ENCODE results near the gene RPS13.
"Not testable (repeated sequence)": the region's sequence is repeated elsewhere in the genome, so short reads cannot be mapped to it uniquely, and the experiment has no call there.

The RPS13 gene

DNA sequence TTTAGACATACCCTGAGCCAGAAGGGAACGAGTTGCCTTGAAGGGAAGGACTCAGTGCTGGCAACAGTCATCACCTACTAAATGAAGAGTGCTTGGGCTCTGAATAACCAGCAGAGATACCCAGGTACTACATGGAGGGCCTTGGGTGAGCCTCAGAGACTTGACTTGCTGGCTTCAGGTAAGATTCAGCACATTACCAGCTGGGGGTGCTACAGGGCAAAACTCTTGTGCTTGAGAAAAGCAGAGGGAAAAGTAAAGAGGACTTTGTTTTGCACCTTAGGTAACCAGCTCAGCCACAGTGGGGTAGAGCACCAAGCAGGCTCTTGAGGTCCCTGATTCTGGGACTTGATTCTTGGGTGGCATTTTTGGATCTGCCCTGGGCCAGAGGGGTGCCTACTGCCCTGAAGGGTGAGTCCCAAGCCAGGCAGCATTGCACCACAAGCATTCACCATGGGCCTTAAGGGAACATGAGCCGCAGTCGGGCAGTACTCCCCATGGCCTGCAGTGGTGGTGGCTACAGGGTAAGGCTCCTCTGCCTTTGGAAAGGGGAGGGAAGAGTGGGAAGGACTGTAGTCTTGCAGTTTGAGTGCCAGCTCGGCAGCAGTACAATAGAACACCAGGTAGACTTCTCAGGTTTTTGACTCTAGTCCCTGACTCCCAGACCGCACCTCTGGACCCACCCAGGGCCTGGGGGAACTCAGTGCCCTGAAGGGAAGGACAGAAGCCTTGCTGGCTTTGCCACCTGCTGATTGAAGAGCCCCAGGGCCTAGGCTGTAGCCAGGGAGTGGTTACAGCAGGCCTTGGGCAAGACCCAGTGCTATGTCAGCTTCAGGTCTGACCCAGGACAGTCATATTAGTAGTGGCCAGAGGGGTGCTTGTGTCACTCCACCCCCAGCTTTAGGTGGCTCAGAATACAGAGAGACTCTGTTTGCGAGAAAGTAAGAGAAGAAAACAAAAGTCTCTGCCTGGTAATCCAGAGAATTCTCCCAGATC is 40.5 kb downstream of the RPS13 start:
- no peak overlapping the region for H3K27ac ChIP-seq
- H2AFZ ChIP-seq, result no peak overlapping the region
- no peak overlapping the region for H3K9ac ChIP-seq
- no peaks in the 10 kb centered on the region for H3K9me3 ChIP-seq (ENCODE audit: control insufficient read depth, low read length)
- H3K4me3 ChIP-seq (ENCODE audit: low read depth, low read length), result no peak overlapping the region
- no peaks in the 10 kb centered on the region for H3K36me3 ChIP-seq (ENCODE audit: control insufficient read depth, insufficient read depth, low read length)
- TF ChIP-seq, protein P1, sequence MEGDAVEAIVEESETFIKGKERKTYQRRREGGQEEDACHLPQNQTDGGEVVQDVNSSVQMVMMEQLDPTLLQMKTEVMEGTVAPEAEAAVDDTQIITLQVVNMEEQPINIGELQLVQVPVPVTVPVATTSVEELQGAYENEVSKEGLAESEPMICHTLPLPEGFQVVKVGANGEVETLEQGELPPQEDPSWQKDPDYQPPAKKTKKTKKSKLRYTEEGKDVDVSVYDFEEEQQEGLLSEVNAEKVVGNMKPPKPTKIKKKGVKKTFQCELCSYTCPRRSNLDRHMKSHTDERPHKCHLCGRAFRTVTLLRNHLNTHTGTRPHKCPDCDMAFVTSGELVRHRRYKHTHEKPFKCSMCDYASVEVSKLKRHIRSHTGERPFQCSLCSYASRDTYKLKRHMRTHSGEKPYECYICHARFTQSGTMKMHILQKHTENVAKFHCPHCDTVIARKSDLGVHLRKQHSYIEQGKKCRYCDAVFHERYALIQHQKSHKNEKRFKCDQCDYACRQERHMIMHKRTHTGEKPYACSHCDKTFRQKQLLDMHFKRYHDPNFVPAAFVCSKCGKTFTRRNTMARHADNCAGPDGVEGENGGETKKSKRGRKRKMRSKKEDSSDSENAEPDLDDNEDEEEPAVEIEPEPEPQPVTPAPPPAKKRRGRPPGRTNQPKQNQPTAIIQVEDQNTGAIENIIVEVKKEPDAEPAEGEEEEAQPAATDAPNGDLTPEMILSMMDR (IDR thresholded peaks at IDR 0.05), result no peak
- no peak overlapping the region for H3K4me2 ChIP-seq (ENCODE audit: low read length)
- H3K27me3 ChIP-seq (ENCODE audit: control insufficient read depth, insufficient read depth, low read length), result no peaks in the 10 kb centered on the region
- H3K4me1 ChIP-seq, result no peaks in the 10 kb centered on the region
- H3K79me2 ChIP-seq, result no peaks in the 10 kb centered on the region

DNA sequence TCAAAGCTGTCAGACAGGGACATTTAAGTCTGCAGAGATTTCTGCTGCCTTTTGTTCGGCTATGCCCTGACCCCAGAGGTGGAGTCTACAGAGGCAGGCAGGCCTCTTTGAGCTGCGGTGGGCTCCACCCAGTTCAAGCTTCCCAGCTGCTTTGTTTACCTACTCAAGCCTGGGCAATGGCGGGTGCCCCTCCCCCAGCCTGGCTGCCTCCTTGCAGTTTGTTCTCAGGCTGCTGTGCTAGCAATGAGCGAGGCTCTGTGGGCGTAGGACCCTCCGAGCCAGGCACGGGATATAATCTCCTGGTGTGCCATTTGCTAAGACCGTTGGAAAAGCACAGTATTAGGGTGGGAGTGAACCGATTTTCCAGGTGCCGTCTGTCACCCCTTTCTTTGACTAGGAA is 43.4 kb downstream of the RPS13 start:
- not testable (repeated sequence) for H3K27ac ChIP-seq; H3K79me2 ChIP-seq; H3K36me3 ChIP-seq (ENCODE audit: control insufficient read depth, insufficient read depth, low read length); H3K4me2 ChIP-seq (ENCODE audit: low read length); H3K27me3 ChIP-seq (ENCODE audit: control insufficient read depth, insufficient read depth, low read length); H2AFZ ChIP-seq; H3K9ac ChIP-seq; H3K4me3 ChIP-seq (ENCODE audit: low read depth, low read length); H3K9me3 ChIP-seq (ENCODE audit: control insufficient read depth, low read length); H3K4me1 ChIP-seq

DNA sequence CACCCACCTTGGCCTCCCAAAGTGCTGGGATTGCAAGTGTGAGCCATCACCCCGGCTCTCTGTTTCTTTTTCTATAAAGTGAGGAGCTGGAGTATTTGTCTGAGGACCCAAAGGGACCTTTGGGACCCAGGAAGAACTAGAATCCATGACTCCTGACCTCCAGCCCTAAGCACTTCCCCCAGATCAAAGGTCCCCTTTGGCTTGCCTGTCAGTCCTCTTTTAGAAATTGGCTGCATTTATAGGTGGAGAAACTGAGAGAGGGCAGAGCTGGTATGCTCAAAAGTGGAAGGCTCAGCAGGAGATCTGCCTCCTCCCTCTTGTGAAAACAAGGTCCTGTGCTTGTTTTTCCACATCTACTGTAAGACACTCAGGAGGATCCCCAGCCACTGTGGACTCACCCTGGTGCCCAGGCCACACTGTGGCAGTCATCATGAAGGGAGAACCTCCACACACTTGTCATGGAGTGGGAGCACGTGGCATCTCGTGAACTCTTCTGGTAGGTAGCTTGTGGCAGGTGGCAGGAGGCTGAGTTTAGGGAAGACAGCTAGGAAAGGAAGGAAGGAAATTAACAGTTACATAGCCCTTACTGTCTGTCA is 50.9 kb downstream of the RPS13 start:
- H3K9me3 ChIP-seq (ENCODE audit: control insufficient read depth, low read length), result no peaks in the 10 kb centered on the region
- no peaks in the 10 kb centered on the region for H3K36me3 ChIP-seq (ENCODE audit: control insufficient read depth, insufficient read depth, low read length)
- H3K27ac ChIP-seq, result no peak overlapping the region
- no peaks in the 10 kb centered on the region for H3K79me2 ChIP-seq
- no peak overlapping the region for H2AFZ ChIP-seq
- H3K9ac ChIP-seq, result no peak overlapping the region
- H3K27me3 ChIP-seq (ENCODE audit: control insufficient read depth, insufficient read depth, low read length), result no peaks in the 10 kb centered on the region
- no peak overlapping the region for H3K4me2 ChIP-seq (ENCODE audit: low read length)
- TF ChIP-seq, protein P1 (IDR thresholded peaks at IDR 0.05), result no peak
- H3K4me1 ChIP-seq, result no peaks in the 10 kb centered on the region
- H3K4me3 ChIP-seq (ENCODE audit: low read depth, low read length), result no peak overlapping the region

DNA sequence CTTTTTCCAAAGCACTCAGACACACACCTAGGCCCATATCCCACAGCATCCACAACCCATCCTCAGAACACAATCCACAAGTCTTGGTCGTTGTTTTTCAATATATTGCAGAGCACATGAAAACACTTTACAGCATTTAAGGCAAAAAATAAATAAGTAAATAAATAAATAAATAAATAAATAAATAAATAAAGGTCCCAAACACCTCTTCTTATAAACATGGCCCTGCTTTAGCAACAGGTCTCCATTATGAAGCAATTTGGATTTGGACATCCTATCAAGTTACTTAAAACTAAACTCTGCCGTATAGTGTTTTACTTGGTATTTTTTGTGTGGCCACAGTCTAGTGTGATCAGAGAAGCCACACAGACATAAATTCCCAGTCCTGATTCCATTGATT is 52.5 kb downstream of the RPS13 start:
- TF ChIP-seq, protein P1 (IDR thresholded peaks at IDR 0.05), result no peak
- H3K27ac ChIP-seq, result no peak overlapping the region

More for the DNA sequence above, 52.5 kb downstream of the RPS13 start:
- H3K4me1 ChIP-seq, result no peaks in the 10 kb centered on the region
- H3K4me2 ChIP-seq (ENCODE audit: low read length), result no peak overlapping the region
- H3K27me3 ChIP-seq (ENCODE audit: control insufficient read depth, insufficient read depth, low read length), result no peaks in the 10 kb centered on the region
- no peak overlapping the region for H2AFZ ChIP-seq
- no peaks in the 10 kb centered on the region for H3K9me3 ChIP-seq (ENCODE audit: control insufficient read depth, low read length)
- no peaks in the 10 kb centered on the region for H3K79me2 ChIP-seq
- no peaks in the 10 kb centered on the region for H3K36me3 ChIP-seq (ENCODE audit: control insufficient read depth, insufficient read depth, low read length)
- H3K9ac ChIP-seq, result no peak overlapping the region
- H3K4me3 ChIP-seq (ENCODE audit: low read depth, low read length), result no peak overlapping the region

All from parathyroid adenoma (tissue), 2 donors.